Upper lobe of left lung (tissue), 4 donors: Measurements from ENCODE around the gene CRISP3.

Experiments
- EP300 ChIP-seq, 4 donors: sonication (generic); formaldehyde crosslinking; IDR thresholded peaks; one replicate each; pipeline ENCODE4 v1.5.1; 2017; ENCODE audit warnings: antibody characterized with exemption in 4 of 4, control low read depth in 2 of 4
- POLR2A ChIP-seq, 4 donors: fragments of 450-650 bp; IDR thresholded peaks; one replicate each; pipeline ENCODE4 v1.5.1; 2016 to 2017; ENCODE audit warnings: antibody characterized with exemption in 4 of 4, mild to moderate bottlenecking in 2 of 4
- POLR2AphosphoS5 ChIP-seq, 2 donors: sonication (generic); formaldehyde crosslinking; IDR thresholded peaks; one replicate each; pipeline ENCODE4 v1.5.1; 2017; ENCODE audit warnings: antibody characterized with exemption in 2 of 2
- TF ChIP-seq, protein P1 (sequence below), 6 experiments: fragments of 450-650 bp in 4 of 6; fragments of 200-600 bp in 2 of 6; sonication (generic) in 2 of 6; IDR thresholded peaks; one replicate each; pipeline ENCODE4 v1.5.1; 2016 to 2019; ENCODE audit warnings: antibody characterized with exemption in 6 of 6

DNA sequence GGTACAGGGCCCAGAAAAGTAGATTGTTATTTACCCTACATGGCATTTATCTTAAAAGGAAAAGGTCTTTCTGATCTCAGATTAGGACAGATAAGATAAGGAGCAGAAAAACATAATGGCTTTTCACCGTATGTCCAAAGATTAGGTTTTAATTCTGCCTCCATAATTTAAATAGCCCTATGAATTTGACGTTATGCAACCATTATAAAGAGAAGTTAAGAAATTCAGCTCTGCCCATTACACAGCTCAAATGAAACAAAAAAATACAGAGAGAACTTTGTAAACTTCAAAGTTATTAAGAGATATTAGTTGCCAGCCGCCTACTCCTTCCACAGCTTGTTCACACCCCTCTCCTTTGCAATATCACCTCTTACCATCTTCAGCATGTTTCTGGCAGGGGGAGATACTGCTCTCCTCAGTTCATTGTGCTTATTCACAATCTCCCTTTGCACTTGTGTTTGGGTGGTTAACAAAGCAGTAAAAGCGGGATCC, 8.1 kb downstream of the CRISP3 start:
- TF ChIP-seq POLR2A (IDR thresholded peaks at IDR 0.05) (no peak), POLR2AphosphoS5 (IDR thresholded peaks at IDR 0.05) (no peak), EP300 (IDR thresholded peaks at IDR 0.05) (no peak)
- TF ChIP-seq, protein P1, sequence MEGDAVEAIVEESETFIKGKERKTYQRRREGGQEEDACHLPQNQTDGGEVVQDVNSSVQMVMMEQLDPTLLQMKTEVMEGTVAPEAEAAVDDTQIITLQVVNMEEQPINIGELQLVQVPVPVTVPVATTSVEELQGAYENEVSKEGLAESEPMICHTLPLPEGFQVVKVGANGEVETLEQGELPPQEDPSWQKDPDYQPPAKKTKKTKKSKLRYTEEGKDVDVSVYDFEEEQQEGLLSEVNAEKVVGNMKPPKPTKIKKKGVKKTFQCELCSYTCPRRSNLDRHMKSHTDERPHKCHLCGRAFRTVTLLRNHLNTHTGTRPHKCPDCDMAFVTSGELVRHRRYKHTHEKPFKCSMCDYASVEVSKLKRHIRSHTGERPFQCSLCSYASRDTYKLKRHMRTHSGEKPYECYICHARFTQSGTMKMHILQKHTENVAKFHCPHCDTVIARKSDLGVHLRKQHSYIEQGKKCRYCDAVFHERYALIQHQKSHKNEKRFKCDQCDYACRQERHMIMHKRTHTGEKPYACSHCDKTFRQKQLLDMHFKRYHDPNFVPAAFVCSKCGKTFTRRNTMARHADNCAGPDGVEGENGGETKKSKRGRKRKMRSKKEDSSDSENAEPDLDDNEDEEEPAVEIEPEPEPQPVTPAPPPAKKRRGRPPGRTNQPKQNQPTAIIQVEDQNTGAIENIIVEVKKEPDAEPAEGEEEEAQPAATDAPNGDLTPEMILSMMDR (IDR thresholded peaks at IDR 0.05) = no peak
